ENCODE data around the gene CDX1. TPM values are rescaled to one million over a fixed set of nuclear protein-coding genes. Genes with fewer than 3 reads are reported as not detected.

The CDX1 gene
- total and polyA plus RNA-seq, 2 experiments from 2014 or later, result 43.3 to 54.6 TPM

DNA sequence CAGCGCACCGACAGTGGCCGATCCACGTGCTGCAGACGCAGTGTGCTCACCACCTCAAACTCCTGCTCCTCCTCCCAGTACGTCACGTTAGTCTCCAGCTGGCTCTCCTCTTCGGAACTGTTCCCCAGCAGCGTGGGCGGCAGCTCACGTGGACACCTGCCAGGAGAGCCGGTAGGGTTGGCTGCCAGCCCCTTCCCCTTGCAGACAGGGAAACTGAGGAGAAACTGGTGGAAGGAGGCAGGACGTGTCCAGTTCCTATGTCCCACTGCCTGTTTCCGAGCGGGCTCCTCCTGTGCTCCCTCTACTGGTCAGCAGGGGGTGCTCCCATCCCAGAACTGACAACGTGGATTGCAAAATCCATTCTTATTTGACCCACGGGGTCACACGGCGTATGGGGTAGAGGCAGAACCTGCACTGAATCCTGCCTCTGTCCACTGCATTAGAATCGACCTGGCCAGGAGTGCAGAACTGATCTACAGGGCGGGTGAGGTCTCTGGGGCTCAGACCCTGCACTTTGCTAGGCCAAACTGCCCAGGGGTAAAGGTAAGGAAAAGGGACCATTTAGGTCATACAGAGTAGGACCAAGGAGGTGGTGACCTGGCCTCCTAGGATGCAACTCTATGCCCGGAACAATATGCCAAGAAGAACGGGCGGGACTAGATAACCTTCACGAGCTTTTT, 36.6 kb upstream of the CDX1 start:
- TF ChIP-seq CTCF (IDR thresholded peaks at IDR 0.05; ENCODE audit: poor library complexity) (peak; percentile 95), EZH2phosphoT487 (IDR thresholded peaks at IDR 0.05; ENCODE audit: low read depth, severe bottlenecking, unreplicated experiment) (no peak)
- Histone ChIP-seq H2AFZ (no peak overlapping the region), H3K27ac (no peak overlapping the region), H4K20me1 (ENCODE audit: insufficient read depth, poor library complexity, severe bottlenecking) (no peaks in the 10 kb centered on the region), H3K9me3 (ENCODE audit: low read depth) (no peaks in the 10 kb centered on the region), H3K9me2 (replicated peaks; ENCODE audit: insufficient read depth) (no peaks in the 10 kb centered on the region), H3K4me2 (no peak overlapping the region), H3K79me2 (no peaks in the 10 kb centered on the region), H3K36me3 (replicated peaks; ENCODE audit: insufficient read depth, low read depth) (no peaks in the 10 kb centered on the region), H3K27me3 (no peaks in the 10 kb centered on the region), H3K4me3 (no peak overlapping the region), H3K4me1 (ENCODE audit: insufficient read depth) (peaks cover 6% of the 10 kb centered on the region)
- WGBS (ENCODE audit: low lambda C conversion rate, missing lambda C conversion rate), result 45% methylated on average over 25 of the region's 25 CpGs
- peak; percentile 81 for DNase-seq (ENCODE audit: low spot score)

DNA sequence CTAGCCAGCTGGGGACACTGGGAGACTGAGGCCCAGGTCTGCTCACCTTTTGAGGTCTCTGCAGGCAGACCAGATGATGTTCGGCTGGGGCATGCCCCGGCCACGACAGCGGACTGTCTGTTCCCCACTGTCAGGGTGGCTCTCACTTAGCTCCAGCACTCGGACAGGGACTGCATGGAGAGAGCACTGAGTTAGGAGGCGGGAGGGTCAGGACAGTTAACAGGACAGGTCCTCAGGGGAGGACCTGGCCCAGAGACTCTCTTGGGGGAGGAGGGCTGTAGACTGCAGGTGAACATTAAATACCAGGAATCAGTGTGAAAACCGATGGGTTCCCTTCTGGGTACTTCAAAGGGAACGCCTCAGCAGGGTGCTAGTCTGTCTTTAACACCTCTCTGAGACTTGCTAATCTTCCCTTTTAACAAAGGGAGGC, 36.1 kb upstream of the CDX1 start:
- no peak overlapping the region for H3K27ac ChIP-seq
- H4K20me1 ChIP-seq (ENCODE audit: insufficient read depth, poor library complexity, severe bottlenecking), result no peaks in the 10 kb centered on the region
- H2AFZ ChIP-seq, result no peak overlapping the region
- no peaks in the 10 kb centered on the region for H3K36me3 ChIP-seq (replicated peaks; ENCODE audit: insufficient read depth, low read depth)
- TF ChIP-seq EZH2 (IDR thresholded peaks at IDR 0.05; ENCODE audit: borderline replicate concordance), result no peak
- TF ChIP-seq CTCF (IDR thresholded peaks at IDR 0.05; ENCODE audit: poor library complexity), result no peak
- WGBS (ENCODE audit: low lambda C conversion rate, missing lambda C conversion rate), result 74% methylated on average over 8 of the region's 8 CpGs
- no peak overlapping the region for H3K4me3 ChIP-seq
- H3K9me3 ChIP-seq (ENCODE audit: low read depth), result no peaks in the 10 kb centered on the region
- H3K4me1 ChIP-seq (ENCODE audit: insufficient read depth), result peaks cover 6% of the 10 kb centered on the region
- no peaks in the 10 kb centered on the region for H3K79me2 ChIP-seq
- no peaks in the 10 kb centered on the region for H3K27me3 ChIP-seq
- H3K9me2 ChIP-seq (replicated peaks; ENCODE audit: insufficient read depth), result no peaks in the 10 kb centered on the region
- no peak for DNase-seq (ENCODE audit: low spot score)
- H3K4me2 ChIP-seq, result no peak overlapping the region

DNA sequence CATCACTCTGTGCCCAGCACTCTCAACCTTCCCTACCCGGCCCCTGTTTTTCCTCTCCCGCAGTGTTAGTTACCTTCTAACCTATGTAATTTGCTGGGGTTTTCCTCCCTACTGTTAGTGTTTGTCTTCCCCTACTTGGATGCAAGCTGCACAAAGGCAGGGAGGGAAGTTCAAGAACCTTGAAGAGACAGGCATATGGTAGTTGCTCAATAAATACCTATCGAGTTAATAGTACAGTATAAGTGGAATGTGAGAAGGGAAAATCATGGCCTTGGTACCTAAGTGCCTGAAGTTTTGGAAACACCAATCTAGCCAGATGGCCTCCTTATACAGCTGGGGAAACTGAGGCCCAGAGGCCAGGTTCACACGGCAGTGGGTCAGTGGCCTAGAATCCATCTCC, 35.1 kb upstream of the CDX1 start:
- Histone ChIP-seq H3K9me2 (replicated peaks; ENCODE audit: insufficient read depth) (no peaks in the 10 kb centered on the region), H3K27ac (no peak overlapping the region)
- WGBS (ENCODE audit: low lambda C conversion rate, missing lambda C conversion rate), result 83% methylated on average over 4 of the region's 4 CpGs

More for the DNA sequence above, 35.1 kb upstream of the CDX1 start:
- no peaks in the 10 kb centered on the region for H3K36me3 ChIP-seq (replicated peaks; ENCODE audit: insufficient read depth, low read depth)
- H3K79me2 ChIP-seq, result no peaks in the 10 kb centered on the region
- peaks cover 6% of the 10 kb centered on the region for H3K4me1 ChIP-seq (ENCODE audit: insufficient read depth)
- no peaks in the 10 kb centered on the region for H3K27me3 ChIP-seq
- no peak overlapping the region for H2AFZ ChIP-seq
- no peak overlapping the region for H3K4me2 ChIP-seq
- no peak for TF ChIP-seq CTCF (IDR thresholded peaks at IDR 0.05; ENCODE audit: poor library complexity)
- no peak for TF ChIP-seq EZH2 (IDR thresholded peaks at IDR 0.05; ENCODE audit: borderline replicate concordance)
- no peak overlapping the region for H3K4me3 ChIP-seq
- H3K9me3 ChIP-seq (ENCODE audit: low read depth), result no peaks in the 10 kb centered on the region
- DNase-seq (ENCODE audit: low spot score), result no peak
- H4K20me1 ChIP-seq (ENCODE audit: insufficient read depth, poor library complexity, severe bottlenecking), result no peaks in the 10 kb centered on the region

Measured in hepatocyte (in vitro differentiated cells).